ENCODE measurements around the gene AKNA.

The AKNA gene

GRCh38 chr9:114373960-114374730, 13.6 kb downstream of the AKNA start:
- no peak for DNase-seq (ENCODE audit: low read depth)

- peak; percentile 61 for DNase-seq (ENCODE audit: low read depth)
Observed at GRCh38 chr9:114372921-114373448, 14.8 kb downstream of the AKNA start.

- DNase-seq (ENCODE audit: low read depth) = no peak
Observed at GRCh38 chr9:114371973-114372917, 15.5 kb downstream of the AKNA start.

GRCh38 chr9:114371343-114371944, 16.3 kb downstream of the AKNA start:
- DNase-seq (ENCODE audit: low read depth) = no peak

- DNase-seq (ENCODE audit: low read depth) = no peak
Observed at GRCh38 chr9:114370968-114371320, 16.8 kb downstream of the AKNA start.

- DNase-seq (ENCODE audit: low read depth) = no peak
Observed at GRCh38 chr9:114370251-114370967, 17.4 kb downstream of the AKNA start.

GRCh38 chr9:114369216-114370130, 18.3 kb downstream of the AKNA start:
- DNase-seq (ENCODE audit: low read depth) = no peak

- no peak for DNase-seq (ENCODE audit: low read depth)
Observed at GRCh38 chr9:114367772-114368569, 19.8 kb downstream of the AKNA start.

GRCh38 chr9:114367366-114367765, 20.4 kb downstream of the AKNA start:
- DNase-seq (ENCODE audit: low read depth) = no peak

GRCh38 chr9:114366334-114367128, 21.3 kb downstream of the AKNA start:
- no peak for DNase-seq (ENCODE audit: low read depth)

- DNase-seq (ENCODE audit: low read depth) = no peak
Observed at GRCh38 chr9:114365194-114365593, 22.6 kb downstream of the AKNA start.

- DNase-seq (ENCODE audit: low read depth) = no peak
Observed at GRCh38 chr9:114364134-114365041, 23.4 kb downstream of the AKNA start.

- DNase-seq (ENCODE audit: low read depth) = no peak
Observed at GRCh38 chr9:114363424-114363823, 24.4 kb downstream of the AKNA start.

- DNase-seq (ENCODE audit: low read depth) = no peak
Observed at GRCh38 chr9:114362394-114362793, 25.4 kb downstream of the AKNA start.

GRCh38 chr9:114361542-114361941, 26.2 kb downstream of the AKNA start:
- no peak for DNase-seq (ENCODE audit: low read depth)

GRCh38 chr9:114359801-114360200, 28.0 kb downstream of the AKNA start:
- DNase-seq (ENCODE audit: low read depth) = no peak

GRCh38 chr9:114357911-114358328, 29.9 kb downstream of the AKNA start:
- DNase-seq (ENCODE audit: low read depth) = no peak

GRCh38 chr9:114357360-114357759, 30.4 kb downstream of the AKNA start:
- no peak for DNase-seq (ENCODE audit: low read depth)

Data from stimulated activated CD8-positive, alpha-beta memory T cell treated with anti-CD3 and anti-CD28 coated beads, Interleukin-12 subunit alpha, Interleukin-12 subunit beta, amount 100 ng/mL, for 1 hour (primary cell).